Glomerular visceral epithelial cell (primary cell): Measurements from ENCODE around the gene KIDINS220.

Experiments
- DNase-seq: peaks from one replicate; pipeline ENCODE4 v3.0.0-alpha.2; 2016; ENCODE audit errors: extremely low spot score

Gene KIDINS220

GRCh38 chr2:8836971-8837794, at the start of gene KIDINS220:
Gene KIDINS220 (minus strand): TSS chr2:8837613. CDS start chr2:8827093, 10,520 bp downstream.
- peak; percentile 84 for DNase-seq

GRCh38 chr2:8886876-8887275, 49.5 kb upstream of the KIDINS220 start:
- DNase-seq: no peak

- no peak for DNase-seq
These were observed 48.7 kb upstream of the KIDINS220 start for GRCh38 chr2:8886202-8886518.

- no peak for DNase-seq
These were observed 48.2 kb upstream of the KIDINS220 start for GRCh38 chr2:8885449-8886201.

GRCh38 chr2:8884812-8885211, 47.4 kb upstream of the KIDINS220 start:
- DNase-seq: no peak

GRCh38 chr2:8882094-8882493, 44.7 kb upstream of the KIDINS220 start:
- DNase-seq: no peak

GRCh38 chr2:8877894-8878293, 40.5 kb upstream of the KIDINS220 start:
- no peak for DNase-seq

GRCh38 chr2:8877332-8877731, 39.9 kb upstream of the KIDINS220 start:
- no peak for DNase-seq

- DNase-seq: peak; percentile 18
These were observed 39.2 kb upstream of the KIDINS220 start for GRCh38 chr2:8876628-8877027.

GRCh38 chr2:8872821-8873432, 35.5 kb upstream of the KIDINS220 start:
- peak; percentile 50 for DNase-seq

GRCh38 chr2:8870441-8870840, 33.0 kb upstream of the KIDINS220 start:
- no peak for DNase-seq

GRCh38 chr2:8867363-8867762, 29.9 kb upstream of the KIDINS220 start:
- no peak for DNase-seq

GRCh38 chr2:8863331-8863953, 26.0 kb upstream of the KIDINS220 start:
- no peak for DNase-seq

- DNase-seq: no peak
These were observed 24.8 kb upstream of the KIDINS220 start for GRCh38 chr2:8862230-8862629.

GRCh38 chr2:8861797-8862196, 24.4 kb upstream of the KIDINS220 start:
- DNase-seq: no peak

- DNase-seq: peak; percentile 18
These were observed 22.8 kb upstream of the KIDINS220 start for GRCh38 chr2:8860239-8860638.

- DNase-seq: no peak
These were observed 21.5 kb upstream of the KIDINS220 start for GRCh38 chr2:8858910-8859309.

GRCh38 chr2:8858264-8858663, 20.9 kb upstream of the KIDINS220 start:
- no peak for DNase-seq

- DNase-seq: peak; percentile 68
These were observed 20.3 kb upstream of the KIDINS220 start for GRCh38 chr2:8857709-8858108.

- DNase-seq: no peak
These were observed 18.8 kb upstream of the KIDINS220 start for GRCh38 chr2:8856176-8856575.

- no peak for DNase-seq
These were observed 17.6 kb upstream of the KIDINS220 start for GRCh38 chr2:8855010-8855409.

GRCh38 chr2:8853426-8853825, 16.0 kb upstream of the KIDINS220 start:
- DNase-seq: no peak
